ENCODE measurements around the gene PKDCC.
A peak's percentile ranks its signal among the peaks of the same experiment; 100 is the strongest.

Gene PKDCC

DNA sequence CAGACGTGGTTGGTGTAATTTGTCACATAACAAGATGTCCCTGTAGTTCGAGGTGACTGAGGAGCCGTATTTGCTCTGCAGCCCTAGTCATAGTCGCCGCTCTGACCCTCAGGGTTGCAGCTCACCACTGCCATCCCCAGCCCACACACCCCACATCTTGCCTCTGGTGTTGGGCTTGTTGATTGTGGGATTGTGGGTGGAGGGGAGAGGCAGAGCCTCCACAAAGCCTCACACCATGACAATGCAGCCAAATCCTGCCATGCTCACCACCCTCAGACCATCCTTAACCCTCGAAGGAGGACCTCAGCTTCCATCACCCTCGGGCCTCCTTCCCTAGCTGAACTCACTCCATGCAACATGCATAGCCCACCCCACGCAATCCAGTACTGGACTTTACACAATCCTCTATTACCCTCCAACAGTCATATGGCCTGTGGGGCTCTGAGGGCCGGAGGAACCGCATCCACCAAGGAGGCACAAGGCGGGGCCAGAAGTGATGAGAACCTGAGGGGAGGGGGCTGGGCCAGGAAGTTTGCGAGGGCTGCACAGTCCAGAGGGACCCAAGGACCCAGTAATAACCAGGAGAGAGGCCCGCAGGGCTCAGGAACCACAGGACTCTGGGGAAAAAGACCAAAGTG, 11.6 kb downstream of the PKDCC start:
- H3K4me1 Mint-ChIP-seq: peaks cover 86% of the 10 kb centered on the region
- H3K9me3 Mint-ChIP-seq: no peaks in the 10 kb centered on the region
- H3K27ac Mint-ChIP-seq: peak overlapping the region; percentile 66 to 89 (median 83)
- no peak overlapping the region for H3K4me3 Mint-ChIP-seq
- no peaks in the 10 kb centered on the region for H3K27me3 Mint-ChIP-seq (ENCODE audit: low read depth)
- peaks cover 58% of the 10 kb centered on the region for H3K36me3 Mint-ChIP-seq (ENCODE audit: low read depth)
- TF ChIP-seq CTCF (IDR thresholded peaks at IDR 0.05; ENCODE audit: unreplicated experiment in 3 of 3): no peak

DNA sequence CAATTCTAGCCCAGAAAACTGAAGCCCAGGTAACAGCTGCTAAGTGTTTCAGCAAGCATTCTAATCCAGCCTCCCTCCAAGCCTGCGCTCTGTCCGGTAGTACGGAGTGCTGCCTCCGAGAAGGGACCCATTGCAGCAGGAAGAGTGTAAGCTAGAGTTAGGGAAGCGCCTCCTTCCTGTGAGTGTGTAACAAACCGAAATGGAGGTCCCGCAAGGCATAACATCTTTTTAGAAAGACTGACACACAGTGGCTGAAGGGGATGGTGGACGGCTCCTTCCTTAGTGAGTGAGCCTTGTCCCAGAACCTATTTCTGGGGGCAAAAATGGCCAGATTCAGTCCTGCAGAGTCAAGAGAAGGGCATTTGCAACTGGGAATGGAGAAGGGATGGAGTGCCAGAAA, 12.2 kb downstream of the PKDCC start:
- no peak for TF ChIP-seq CTCF (IDR thresholded peaks at IDR 0.05; ENCODE audit: unreplicated experiment in 3 of 3)
- H3K27me3 Mint-ChIP-seq (ENCODE audit: low read depth): no peaks in the 10 kb centered on the region
- peaks cover 84% of the 10 kb centered on the region for H3K4me1 Mint-ChIP-seq
- H3K36me3 Mint-ChIP-seq (ENCODE audit: low read depth): peaks cover 54% of the 10 kb centered on the region
- no peaks in the 10 kb centered on the region for H3K9me3 Mint-ChIP-seq
- H3K4me3 Mint-ChIP-seq: peak overlapping the region in 1 of 3 experiments; percentile 33
- H3K27ac Mint-ChIP-seq: peak overlapping the region; percentile 66 to 97 (median 89)

- H3K4me1 Mint-ChIP-seq: peaks cover 78% of the 10 kb centered on the region
- H3K4me3 Mint-ChIP-seq: peak overlapping the region in 1 of 3 experiments; percentile 14
- peaks cover 48% of the 10 kb centered on the region for H3K36me3 Mint-ChIP-seq (ENCODE audit: low read depth)
- H3K9me3 Mint-ChIP-seq: no peaks in the 10 kb centered on the region
- no peaks in the 10 kb centered on the region for H3K27me3 Mint-ChIP-seq (ENCODE audit: low read depth)
- H3K27ac Mint-ChIP-seq: peak overlapping the region; percentile 66 to 97 (median 89)
- TF ChIP-seq CTCF (IDR thresholded peaks at IDR 0.05; ENCODE audit: unreplicated experiment in 3 of 3): no peak
Observed at GRCh38 chr2:42060718-42061619, 13.1 kb downstream of the PKDCC start.

DNA sequence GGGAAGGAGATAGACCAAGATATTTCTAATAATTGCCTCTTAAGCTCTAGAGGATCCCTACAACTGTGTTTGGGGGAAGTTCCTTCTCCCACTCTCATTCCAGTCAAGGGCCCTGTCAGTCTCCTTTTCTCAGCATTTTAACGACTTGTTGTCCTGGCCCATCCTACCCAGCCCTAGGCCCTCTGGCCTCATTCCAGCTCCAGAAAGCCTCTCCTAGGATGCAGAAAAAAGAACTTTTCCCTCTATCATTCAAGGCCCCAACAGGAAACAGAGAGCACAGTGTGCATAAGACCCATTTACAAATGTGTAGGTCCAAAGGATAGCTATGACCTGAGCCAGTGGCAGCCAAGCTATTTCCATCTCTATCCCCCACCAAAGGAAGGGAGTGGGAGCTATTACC, 14.0 kb downstream of the PKDCC start:
- Mint-ChIP-seq H3K27ac (peak overlapping the region; percentile 66 to 97 (median 89)), H3K4me3 (peak overlapping the region in 1 of 3 experiments; percentile 14), H3K36me3 (ENCODE audit: low read depth) (peaks cover 39% of the 10 kb centered on the region), H3K4me1 (peaks cover 69% of the 10 kb centered on the region), H3K27me3 (ENCODE audit: low read depth) (no peaks in the 10 kb centered on the region), H3K9me3 (no peaks in the 10 kb centered on the region)
- no peak for TF ChIP-seq CTCF (IDR thresholded peaks at IDR 0.05; ENCODE audit: unreplicated experiment in 3 of 3)

- Mint-ChIP-seq H3K4me1 (peaks cover 70% of the 10 kb centered on the region), H3K27me3 (ENCODE audit: low read depth) (peaks cover 6% of the 10 kb centered on the region), H3K27ac (peak overlapping the region; percentile 57 to 66 (median 61)), H3K36me3 (ENCODE audit: low read depth) (peaks cover 27% of the 10 kb centered on the region), H3K9me3 (no peaks in the 10 kb centered on the region), H3K4me3 (no peak overlapping the region)
- TF ChIP-seq CTCF (IDR thresholded peaks at IDR 0.05; ENCODE audit: unreplicated experiment in 3 of 3): no peak
Observed at GRCh38 chr2:42063431-42064171, 15.8 kb downstream of the PKDCC start.
